ENCODE data around the gene ZBTB42. TPM values are rescaled to one million over a fixed set of nuclear protein-coding genes. Genes with fewer than 3 reads are reported as not detected.

ZBTB42 gene
- total and polyA plus RNA-seq, 12 donors: 1.8 to 9.2 (median 5.9) TPM

DNA sequence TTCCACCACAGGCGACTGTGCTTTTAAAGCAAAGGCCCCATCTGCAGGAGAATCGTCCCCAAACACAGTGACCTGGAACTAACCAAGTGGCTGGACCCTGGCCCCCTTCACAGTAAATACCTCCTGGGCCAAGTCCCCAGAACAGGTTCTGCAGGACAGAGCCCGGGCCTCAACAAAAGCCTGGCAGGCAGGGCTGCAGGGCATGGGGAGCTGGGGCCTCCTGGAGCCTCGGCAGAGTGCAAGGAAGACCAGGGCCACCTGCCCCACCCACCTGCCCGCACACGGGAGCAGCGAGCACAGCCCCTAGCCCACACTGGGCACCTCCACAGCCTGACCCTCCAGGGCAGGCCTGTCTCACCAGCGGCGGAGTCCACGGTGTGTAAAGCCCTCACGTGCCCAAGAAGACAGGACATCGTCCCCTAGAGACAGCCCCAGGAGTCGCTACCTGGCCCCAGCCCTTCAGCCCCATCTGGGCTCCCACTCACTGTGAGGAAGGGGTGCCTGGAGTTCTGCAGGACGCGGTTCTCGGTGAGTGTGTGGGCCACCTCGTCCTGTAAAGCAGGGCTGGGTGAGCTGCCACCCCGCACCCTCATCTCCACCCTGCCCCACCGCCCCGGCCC, 26.3 kb upstream of the ZBTB42 start:
- intact Hi-C loops (cut with DNase I): no loop called here
- Histone ChIP-seq H3K9me3 (peaks cover 0 to 8% (median 0%) of the 10 kb centered on the region in 11 donors), H3K27me3 (no peaks in the 10 kb centered on the region), H3K4me1 (no peaks in the 10 kb centered on the region), H3K4me3 (no peak overlapping the region), H3K27ac (no peak overlapping the region), H3K36me3 (peaks cover 0 to 88% (median 56%) of the 10 kb centered on the region in 9 donors)
- DNase-seq (no peak), ATAC-seq (no peak)
- WGBS, 2 donors: 88 to 89% methylated on average over 20 of the region's 20 CpGs
- TF ChIP-seq, protein P1, sequence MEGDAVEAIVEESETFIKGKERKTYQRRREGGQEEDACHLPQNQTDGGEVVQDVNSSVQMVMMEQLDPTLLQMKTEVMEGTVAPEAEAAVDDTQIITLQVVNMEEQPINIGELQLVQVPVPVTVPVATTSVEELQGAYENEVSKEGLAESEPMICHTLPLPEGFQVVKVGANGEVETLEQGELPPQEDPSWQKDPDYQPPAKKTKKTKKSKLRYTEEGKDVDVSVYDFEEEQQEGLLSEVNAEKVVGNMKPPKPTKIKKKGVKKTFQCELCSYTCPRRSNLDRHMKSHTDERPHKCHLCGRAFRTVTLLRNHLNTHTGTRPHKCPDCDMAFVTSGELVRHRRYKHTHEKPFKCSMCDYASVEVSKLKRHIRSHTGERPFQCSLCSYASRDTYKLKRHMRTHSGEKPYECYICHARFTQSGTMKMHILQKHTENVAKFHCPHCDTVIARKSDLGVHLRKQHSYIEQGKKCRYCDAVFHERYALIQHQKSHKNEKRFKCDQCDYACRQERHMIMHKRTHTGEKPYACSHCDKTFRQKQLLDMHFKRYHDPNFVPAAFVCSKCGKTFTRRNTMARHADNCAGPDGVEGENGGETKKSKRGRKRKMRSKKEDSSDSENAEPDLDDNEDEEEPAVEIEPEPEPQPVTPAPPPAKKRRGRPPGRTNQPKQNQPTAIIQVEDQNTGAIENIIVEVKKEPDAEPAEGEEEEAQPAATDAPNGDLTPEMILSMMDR (IDR thresholded peaks at IDR 0.05): no peak

GRCh38 chr14:104775073-104775489, 25.8 kb upstream of the ZBTB42 start:
- DNase-seq (no peak), ATAC-seq (no peak)
- Histone ChIP-seq H3K9me3 (peaks cover 0 to 8% (median 0%) of the 10 kb centered on the region in 11 donors), H3K27ac (no peak overlapping the region), H3K4me1 (no peaks in the 10 kb centered on the region), H3K4me3 (no peak overlapping the region), H3K36me3 (peaks cover 0 to 88% (median 56%) of the 10 kb centered on the region in 9 donors), H3K27me3 (no peaks in the 10 kb centered on the region)
- TF ChIP-seq, protein P1 (IDR thresholded peaks at IDR 0.05): no peak
- WGBS, 2 donors: 89 to 94% methylated on average over 13 of the region's 13 CpGs
- intact Hi-C loops (cut with DNase I): no loop called here

- no peak overlapping the region for H3K4me3 ChIP-seq
- H3K27me3 ChIP-seq: no peaks in the 10 kb centered on the region
- intact Hi-C loops (cut with DNase I): no loop called here
- H3K9me3 ChIP-seq: peaks cover 0 to under 1% (median 0%) of the 10 kb centered on the region in 11 donors
- no peaks in the 10 kb centered on the region for H3K4me1 ChIP-seq
- DNase-seq (no peak), ATAC-seq (no peak)
- H3K27ac ChIP-seq: no peak overlapping the region
- H3K36me3 ChIP-seq: peaks cover 0 to 87% (median 42%) of the 10 kb centered on the region in 9 donors
- 98% methylated on average over 11 to 15 of the region's 15 CpGs for WGBS, 2 donors
- TF ChIP-seq, protein P1 (IDR thresholded peaks at IDR 0.05): no peak
Measured at GRCh38 chr14:104776481-104776880, 24.4 kb upstream of the ZBTB42 start.

DNA sequence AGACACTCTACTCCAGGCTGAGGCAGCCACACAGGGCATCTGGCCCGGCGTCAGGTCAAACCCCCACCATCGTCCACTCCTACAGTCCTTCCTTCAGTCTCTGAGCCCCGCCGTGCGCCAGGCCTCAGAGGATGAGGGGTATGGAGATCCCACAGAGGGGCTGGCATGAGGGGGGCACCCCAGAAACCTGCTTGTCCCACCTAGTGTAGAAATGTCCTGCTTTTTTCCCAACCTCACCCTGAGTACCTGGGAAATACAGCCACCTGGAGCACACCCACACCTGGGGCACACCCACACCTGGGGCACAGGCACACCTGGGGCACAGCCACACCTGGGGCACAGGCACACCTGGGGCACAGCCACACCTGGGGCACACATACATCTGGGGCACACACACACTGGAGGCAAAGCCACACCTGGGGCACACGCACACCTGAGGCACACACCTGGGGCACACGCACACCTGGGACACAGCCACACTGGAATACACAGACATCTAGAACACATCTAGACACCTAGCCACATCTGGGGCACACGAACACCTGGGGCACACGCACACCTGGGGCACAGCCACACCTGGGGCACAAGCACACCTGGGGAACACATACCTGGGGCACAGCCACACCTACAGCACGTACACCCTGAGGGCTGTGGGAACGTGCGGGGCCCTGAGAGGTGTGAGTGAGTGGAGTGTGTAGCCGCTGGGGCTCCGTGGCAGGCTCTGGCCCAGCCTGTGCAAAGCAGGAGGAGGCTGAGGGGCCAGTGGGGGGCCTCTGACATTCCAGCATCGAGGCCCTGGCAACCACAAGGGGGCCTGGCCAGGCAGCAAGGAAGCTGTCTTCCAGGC, 23.7 kb upstream of the ZBTB42 start:
- Histone ChIP-seq H3K36me3 (peaks cover 0 to 85% (median 35%) of the 10 kb centered on the region in 9 donors), H3K4me1 (no peaks in the 10 kb centered on the region), H3K27me3 (no peaks in the 10 kb centered on the region), H3K4me3 (no peak overlapping the region), H3K9me3 (no peaks in the 10 kb centered on the region), H3K27ac (no peak overlapping the region)
- ATAC-seq: no peak
- 82 to 88% methylated on average over 16 of the region's 16 CpGs for WGBS, 2 donors
- intact Hi-C loops (cut with DNase I): no loop called here
- TF ChIP-seq, protein P1 (IDR thresholded peaks at IDR 0.05): no peak
- DNase-seq: no peak

Measured in heart right ventricle (tissue), 16 donors.